ENCODE data around the gene ABLIM1. TPM values are rescaled to one million over a fixed set of nuclear protein-coding genes. Genes with fewer than 3 reads are reported as not detected.
A peak's percentile ranks its signal among the peaks of the same experiment; 100 is the strongest.

Gene ABLIM1
- total RNA-seq (ENCODE audit: low replicate concordance): 39.8 and 49.0 TPM in 2 replicates

DNA sequence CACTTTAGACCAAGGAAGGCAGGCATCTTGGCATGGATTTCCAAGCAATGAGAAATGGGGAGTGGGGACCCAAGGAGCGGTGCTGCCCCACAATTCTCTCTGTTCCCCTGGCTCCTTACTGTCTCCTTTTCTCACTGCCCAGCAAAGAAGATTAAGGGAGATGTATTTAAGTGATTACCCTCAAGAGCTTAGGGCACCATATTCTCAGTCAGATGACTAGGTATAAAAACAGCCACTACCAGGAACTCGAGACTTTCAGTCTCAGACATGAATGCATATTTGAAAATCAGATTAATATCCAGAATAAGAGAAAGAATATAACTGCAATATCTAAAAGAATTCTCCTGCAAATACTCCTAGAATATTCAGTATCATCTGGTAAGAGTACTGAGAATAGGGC, at the start of gene ABLIM1:
Gene ABLIM1, minus strand, starts transcription at position 101 of the 400 bp plus-strand sequence. Its CDS starts 75 bp downstream, at position 26.
- H2AFZ ChIP-seq (replicated peaks): no peak within 1 kb of the TSS
- no peaks in the 10 kb centered on the region for H3K9me3 ChIP-seq (ENCODE audit: low read depth)
- H3K36me3 ChIP-seq: no peaks in the 10 kb centered on the region
- H3K9ac ChIP-seq: no peak within 1 kb of the TSS
- H4K20me1 ChIP-seq (ENCODE audit: low read depth): no peaks in the 10 kb centered on the region
- no peaks in the 10 kb centered on the region for H3K36me3 Mint-ChIP-seq
- no peaks in the 10 kb centered on the region for H3K9me3 Mint-ChIP-seq
- H3K4me1 Mint-ChIP-seq: peaks cover 10% of the 10 kb centered on the region
- no peak for DNase-seq (ENCODE audit: low spot score)
- H3K4me1 ChIP-seq: peaks cover 13% of the 10 kb centered on the region
- no peak within 1 kb of the TSS for H3K27ac ChIP-seq
- no peak within 1 kb of the TSS for H3K4me3 Mint-ChIP-seq
- no peaks in the 10 kb centered on the region for H3K27me3 ChIP-seq
- TF ChIP-seq, protein P1, sequence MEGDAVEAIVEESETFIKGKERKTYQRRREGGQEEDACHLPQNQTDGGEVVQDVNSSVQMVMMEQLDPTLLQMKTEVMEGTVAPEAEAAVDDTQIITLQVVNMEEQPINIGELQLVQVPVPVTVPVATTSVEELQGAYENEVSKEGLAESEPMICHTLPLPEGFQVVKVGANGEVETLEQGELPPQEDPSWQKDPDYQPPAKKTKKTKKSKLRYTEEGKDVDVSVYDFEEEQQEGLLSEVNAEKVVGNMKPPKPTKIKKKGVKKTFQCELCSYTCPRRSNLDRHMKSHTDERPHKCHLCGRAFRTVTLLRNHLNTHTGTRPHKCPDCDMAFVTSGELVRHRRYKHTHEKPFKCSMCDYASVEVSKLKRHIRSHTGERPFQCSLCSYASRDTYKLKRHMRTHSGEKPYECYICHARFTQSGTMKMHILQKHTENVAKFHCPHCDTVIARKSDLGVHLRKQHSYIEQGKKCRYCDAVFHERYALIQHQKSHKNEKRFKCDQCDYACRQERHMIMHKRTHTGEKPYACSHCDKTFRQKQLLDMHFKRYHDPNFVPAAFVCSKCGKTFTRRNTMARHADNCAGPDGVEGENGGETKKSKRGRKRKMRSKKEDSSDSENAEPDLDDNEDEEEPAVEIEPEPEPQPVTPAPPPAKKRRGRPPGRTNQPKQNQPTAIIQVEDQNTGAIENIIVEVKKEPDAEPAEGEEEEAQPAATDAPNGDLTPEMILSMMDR (IDR thresholded peaks at IDR 0.05): no peak
- TF ChIP-seq EZH2 (IDR thresholded peaks at IDR 0.05): no peak
- TF ChIP-seq EZH2phosphoT487 (IDR thresholded peaks at IDR 0.05): no peak
- no peak within 1 kb of the TSS for H3K4me3 ChIP-seq
- H3K79me2 ChIP-seq (ENCODE audit: low read depth): no peaks in the 10 kb centered on the region
- H3K27ac Mint-ChIP-seq: no peak within 1 kb of the TSS
- no peaks in the 10 kb centered on the region for H3F3A ChIP-seq (ENCODE audit: low read depth)
- peaks cover 2% of the 10 kb centered on the region for H3K27me3 Mint-ChIP-seq (ENCODE audit: insufficient read depth, low read depth)
- no peak within 1 kb of the TSS for H3K4me2 ChIP-seq

- peaks cover 13% of the 10 kb centered on the region for H3K4me1 Mint-ChIP-seq
These were observed 48.5 kb upstream of the ABLIM1 start for GRCh38 chr10:114706458-114707055.

GRCh38 chr10:114704679-114705078, 46.6 kb upstream of the ABLIM1 start:
- Histone ChIP-seq H3K4me3 (no peak overlapping the region), H3K27me3 (no peaks in the 10 kb centered on the region), H3K4me1 (no peaks in the 10 kb centered on the region), H3F3A (ENCODE audit: low read depth) (no peaks in the 10 kb centered on the region), H3K9me3 (ENCODE audit: low read depth) (no peaks in the 10 kb centered on the region), H3K36me3 (no peaks in the 10 kb centered on the region), H3K27ac (no peak overlapping the region), H3K4me2 (no peak overlapping the region), H3K79me2 (ENCODE audit: low read depth) (no peaks in the 10 kb centered on the region), H3K9ac (no peak overlapping the region), H4K20me1 (ENCODE audit: low read depth) (no peaks in the 10 kb centered on the region), H2AFZ (replicated peaks) (no peak overlapping the region)
- Mint-ChIP-seq H3K36me3 (no peaks in the 10 kb centered on the region), H3K4me3 (no peak overlapping the region), H3K4me1 (peaks cover 7% of the 10 kb centered on the region), H3K27ac (peak overlapping the region; percentile 17), H3K27me3 (ENCODE audit: insufficient read depth, low read depth) (peaks cover 4% of the 10 kb centered on the region), H3K9me3 (peaks cover 5% of the 10 kb centered on the region)
- TF ChIP-seq EZH2 (IDR thresholded peaks at IDR 0.05): no peak
- TF ChIP-seq, protein P1 (IDR thresholded peaks at IDR 0.05): no peak
- TF ChIP-seq EZH2phosphoT487 (IDR thresholded peaks at IDR 0.05): no peak
- no peak for DNase-seq (ENCODE audit: low spot score)

More at GRCh38 chr10:114706458-114707055, 48.5 kb upstream of the ABLIM1 start:
- no peak overlapping the region for H3K27ac Mint-ChIP-seq
- H3K4me1 ChIP-seq: no peaks in the 10 kb centered on the region
- no peaks in the 10 kb centered on the region for H3K9me3 ChIP-seq (ENCODE audit: low read depth)
- no peak overlapping the region for H3K4me3 ChIP-seq
- H3K79me2 ChIP-seq (ENCODE audit: low read depth): no peaks in the 10 kb centered on the region
- H3K4me2 ChIP-seq: no peak overlapping the region
- H3K9me3 Mint-ChIP-seq: no peaks in the 10 kb centered on the region
- TF ChIP-seq, protein P1 (IDR thresholded peaks at IDR 0.05): no peak
- H4K20me1 ChIP-seq (ENCODE audit: low read depth): no peaks in the 10 kb centered on the region
- H3K9ac ChIP-seq: no peak overlapping the region
- no peaks in the 10 kb centered on the region for H3K36me3 Mint-ChIP-seq
- DNase-seq (ENCODE audit: low spot score): no peak
- H3K4me3 Mint-ChIP-seq: no peak overlapping the region
- H3F3A ChIP-seq (ENCODE audit: low read depth): no peaks in the 10 kb centered on the region
- H3K27me3 Mint-ChIP-seq (ENCODE audit: insufficient read depth, low read depth): peaks cover 4% of the 10 kb centered on the region
- H3K27ac ChIP-seq: no peak overlapping the region
- H3K36me3 ChIP-seq: no peaks in the 10 kb centered on the region
- no peaks in the 10 kb centered on the region for H3K27me3 ChIP-seq
- no peak overlapping the region for H2AFZ ChIP-seq (replicated peaks)

All from neural progenitor cell (in vitro differentiated cells).